ENCODE data around the gene C5orf52. TPM values are rescaled to one million over a fixed set of nuclear protein-coding genes. Genes with fewer than 3 reads are reported as not detected.
"Not testable (repeated sequence)": the region's sequence is repeated elsewhere in the genome, so short reads cannot be mapped to it uniquely, and the experiment has no call there.

C5orf52 gene
- total RNA-seq, 2 donors from 2014 or later: 5.5 to 5.7 TPM

DNA sequence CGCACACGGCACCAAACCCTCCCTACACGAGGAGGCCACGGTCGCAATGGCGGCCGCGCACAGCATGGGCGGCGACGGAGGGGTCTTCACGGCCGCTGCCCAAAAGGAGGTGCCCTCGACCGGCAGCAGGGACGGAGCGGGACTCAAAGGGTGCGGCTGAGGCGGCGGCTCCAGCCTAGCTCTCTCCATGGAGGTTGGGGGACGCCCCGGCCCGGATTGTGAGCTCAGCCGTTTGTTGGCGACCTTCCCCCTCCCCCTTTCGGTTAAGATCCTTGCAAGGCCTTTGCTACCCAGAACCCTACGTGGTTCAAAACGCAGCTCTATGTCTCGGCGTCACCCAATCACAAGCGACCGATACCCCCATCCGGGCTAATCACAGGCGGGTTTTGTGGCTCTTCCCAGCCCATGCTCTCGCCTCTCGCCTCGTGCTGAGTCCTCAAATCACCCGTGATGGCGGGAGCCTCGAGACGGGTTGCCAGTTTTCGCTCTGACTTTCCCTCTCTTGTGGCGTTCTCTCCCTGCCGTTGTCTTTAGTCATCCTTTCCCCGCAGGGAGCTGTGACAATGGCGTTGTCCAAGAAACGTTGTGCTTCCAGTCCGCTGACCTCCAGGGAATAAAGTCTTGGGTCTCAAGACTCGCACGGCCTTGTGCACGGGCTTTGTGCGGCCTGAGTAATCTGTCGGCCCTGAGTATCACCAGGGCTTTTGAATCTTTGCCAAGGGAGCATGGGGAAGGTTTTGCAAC lies 19.5 kb downstream of the C5orf52 start:
- H3K27me3 ChIP-seq: no peaks in the 10 kb centered on the region
- no peak overlapping the region for H3K4me3 ChIP-seq
- TF ChIP-seq CTCF (IDR thresholded peaks at IDR 0.05): no peak
- intact Hi-C loops (cut with DNase I): no loop called here
- DNase-seq: no peak
- no peak overlapping the region for H3K27ac ChIP-seq
- no peaks in the 10 kb centered on the region for H3K4me1 ChIP-seq
- no peaks in the 10 kb centered on the region for H3K9me3 ChIP-seq
- no peak overlapping the region for H3K9ac ChIP-seq (ENCODE audit: low read depth in 2 of 2, low read length in 2 of 2)
- no peaks in the 10 kb centered on the region for H3K36me3 ChIP-seq

- H3K4me3 ChIP-seq; intact Hi-C loops (cut with DNase I): not testable (repeated sequence)
Observed at GRCh38 chr5:157693816-157694215, 22.5 kb downstream of the C5orf52 start.

GRCh38 chr5:157696154-157696553 lies 24.8 kb downstream of the C5orf52 start:
- H3K36me3 ChIP-seq; H3K4me1 ChIP-seq; H3K27ac ChIP-seq; H3K4me3 ChIP-seq; intact Hi-C loops (cut with DNase I); H3K9me3 ChIP-seq; DNase-seq; H3K9ac ChIP-seq (ENCODE audit: low read depth in 2 of 2, low read length in 2 of 2); H3K27me3 ChIP-seq: not testable (repeated sequence)

More at GRCh38 chr5:157693816-157694215, 22.5 kb downstream of the C5orf52 start:
- H3K9me3 ChIP-seq; H3K9ac ChIP-seq (ENCODE audit: low read depth in 2 of 2, low read length in 2 of 2); H3K27me3 ChIP-seq; H3K27ac ChIP-seq; H3K4me1 ChIP-seq; DNase-seq; H3K36me3 ChIP-seq: not testable (repeated sequence)

DNA sequence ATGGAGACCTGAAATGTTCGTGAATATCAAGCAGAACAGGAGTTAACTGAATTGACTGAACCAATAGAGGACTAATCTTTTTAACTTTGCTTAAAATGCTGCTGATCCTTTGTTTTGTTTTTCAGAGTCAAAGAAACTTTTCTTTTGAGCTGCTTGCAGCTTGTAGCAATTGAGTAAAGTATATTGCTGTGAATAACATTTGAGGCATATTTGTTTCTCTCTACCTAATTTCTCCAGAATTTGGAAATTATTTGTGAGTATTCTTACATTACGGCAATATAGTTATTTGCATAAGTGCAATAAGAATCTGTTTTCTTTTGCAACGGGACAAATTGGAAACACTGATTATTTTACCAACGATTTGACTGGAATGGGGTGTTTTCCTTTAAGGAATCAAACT lies 27.3 kb downstream of the C5orf52 start:
- H3K4me3 ChIP-seq: not testable (repeated sequence)

GRCh38 chr5:157703736-157704135 lies 32.4 kb downstream of the C5orf52 start:
- no peak overlapping the region for H3K4me3 ChIP-seq
- intact Hi-C loops (cut with DNase I): no loop called here
- no peak for TF ChIP-seq CTCF (IDR thresholded peaks at IDR 0.05)
- H3K27ac ChIP-seq: no peak overlapping the region
- no peaks in the 10 kb centered on the region for H3K4me1 ChIP-seq
- H3K36me3 ChIP-seq: no peaks in the 10 kb centered on the region
- H3K9ac ChIP-seq (ENCODE audit: low read depth in 2 of 2, low read length in 2 of 2): no peak overlapping the region
- H3K27me3 ChIP-seq: no peaks in the 10 kb centered on the region
- no peak for DNase-seq
- H3K9me3 ChIP-seq: no peaks in the 10 kb centered on the region

More for the DNA sequence above, 27.3 kb downstream of the C5orf52 start:
- H3K36me3 ChIP-seq; intact Hi-C loops (cut with DNase I); DNase-seq; H3K27me3 ChIP-seq; H3K27ac ChIP-seq; H3K4me1 ChIP-seq; H3K9me3 ChIP-seq; H3K9ac ChIP-seq (ENCODE audit: low read depth in 2 of 2, low read length in 2 of 2): not testable (repeated sequence)

DNA sequence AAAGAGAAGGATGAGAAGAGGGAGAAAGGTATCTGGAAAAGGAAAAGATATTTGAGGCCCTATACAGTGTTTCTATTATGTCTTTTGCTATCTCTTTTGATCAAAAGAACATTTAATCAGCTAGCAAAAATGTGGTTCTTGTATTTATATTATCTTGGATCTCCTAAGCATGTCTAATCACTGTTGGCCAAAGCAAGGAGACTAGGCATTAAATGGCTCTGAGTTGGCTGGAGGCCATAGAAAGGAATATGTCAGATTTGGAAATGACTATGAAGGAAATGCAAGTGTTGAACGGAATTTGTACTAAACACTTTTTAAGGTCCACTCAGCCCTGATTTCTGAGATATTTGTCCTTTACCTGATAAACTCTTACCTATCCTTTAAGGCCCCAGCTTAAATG lies 37.5 kb downstream of the C5orf52 start:
- TF ChIP-seq CTCF (IDR thresholded peaks at IDR 0.05): no peak
- intact Hi-C loops (cut with DNase I): no loop called here
- no peaks in the 10 kb centered on the region for H3K27me3 ChIP-seq
- H3K4me3 ChIP-seq: no peak overlapping the region
- no peaks in the 10 kb centered on the region for H3K36me3 ChIP-seq
- H3K4me1 ChIP-seq: no peaks in the 10 kb centered on the region
- H3K27ac ChIP-seq: no peak overlapping the region
- no peak overlapping the region for H3K9ac ChIP-seq (ENCODE audit: low read depth in 2 of 2, low read length in 2 of 2)
- DNase-seq: no peak
- H3K9me3 ChIP-seq: no peaks in the 10 kb centered on the region

DNA sequence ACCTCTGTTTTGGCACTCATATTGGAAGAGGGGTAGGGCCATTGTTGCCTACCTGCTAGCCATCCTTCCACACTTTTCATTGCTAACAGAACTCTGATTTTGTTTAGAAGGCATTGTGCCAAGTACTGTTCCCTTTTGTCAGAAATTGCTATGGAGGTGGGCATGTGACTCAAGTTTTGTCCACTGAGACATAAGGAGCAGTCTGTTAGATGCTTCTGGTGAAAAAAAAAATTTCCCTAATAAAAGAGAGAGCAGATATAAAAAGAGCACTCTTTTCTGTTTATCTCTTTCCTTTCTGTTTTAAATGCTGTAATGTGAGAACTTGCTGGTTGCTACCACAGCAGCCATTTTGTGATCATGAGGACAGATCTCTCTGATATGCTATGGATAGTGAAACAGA lies 38.0 kb downstream of the C5orf52 start:
- no peak overlapping the region for H3K4me3 ChIP-seq
- H3K27me3 ChIP-seq: no peaks in the 10 kb centered on the region
- no peak overlapping the region for H3K27ac ChIP-seq

More for the DNA sequence above, 38.0 kb downstream of the C5orf52 start:
- Histone ChIP-seq H3K9me3 (no peaks in the 10 kb centered on the region), H3K4me1 (no peaks in the 10 kb centered on the region), H3K36me3 (no peaks in the 10 kb centered on the region), H3K9ac (ENCODE audit: low read depth in 2 of 2, low read length in 2 of 2) (no peak overlapping the region)
- DNase-seq: no peak
- TF ChIP-seq CTCF (IDR thresholded peaks at IDR 0.05): no peak
- intact Hi-C loops (cut with DNase I): no loop called here
